ENCODE data around the gene SLC35E2B.
"Not testable (repeated sequence)": the region's sequence is repeated elsewhere in the genome, so short reads cannot be mapped to it uniquely, and the experiment has no call there.

DNA sequence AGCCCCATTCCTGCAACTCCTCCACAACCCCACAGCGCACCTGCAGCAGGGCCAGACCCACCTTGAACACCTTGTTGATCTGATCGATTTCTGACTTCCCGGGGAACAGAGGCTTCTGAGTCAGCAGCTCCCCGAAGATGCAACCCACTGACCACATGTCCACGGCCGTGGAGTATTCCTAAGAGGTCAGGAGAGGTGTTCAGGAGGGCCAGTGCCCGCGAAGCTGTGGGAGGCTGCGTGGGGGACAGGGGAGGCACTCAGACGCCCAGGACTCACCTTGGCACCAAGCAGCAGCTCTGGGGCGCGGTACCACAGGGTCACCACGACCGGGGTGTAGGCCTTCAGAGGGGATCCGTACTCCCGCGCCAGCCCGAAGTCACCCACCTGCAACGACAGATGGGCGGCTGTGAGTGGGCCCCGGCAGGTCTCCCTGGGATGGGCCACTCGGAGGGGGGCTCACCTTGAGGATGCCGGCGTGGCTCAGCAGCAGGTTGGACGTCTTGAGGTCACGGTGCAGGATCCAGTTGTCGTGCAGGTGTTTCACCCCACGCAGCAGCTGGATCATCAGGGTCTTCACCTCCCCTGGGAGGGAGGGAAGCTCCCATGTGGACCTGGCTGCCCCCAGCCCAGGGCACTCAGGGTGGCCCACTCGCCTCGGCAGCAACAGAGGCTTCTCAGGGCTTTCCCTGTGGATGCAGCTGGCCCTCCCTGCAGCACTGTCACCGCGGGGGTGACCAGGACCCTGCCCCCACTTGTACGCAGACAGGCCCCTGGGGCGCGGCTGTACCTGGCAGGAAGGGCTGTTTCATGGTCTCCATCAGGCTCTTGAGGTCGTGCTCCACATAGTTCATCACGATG lies 55.7 kb downstream of the SLC35E2B start:
- TF ChIP-seq, protein P1, sequence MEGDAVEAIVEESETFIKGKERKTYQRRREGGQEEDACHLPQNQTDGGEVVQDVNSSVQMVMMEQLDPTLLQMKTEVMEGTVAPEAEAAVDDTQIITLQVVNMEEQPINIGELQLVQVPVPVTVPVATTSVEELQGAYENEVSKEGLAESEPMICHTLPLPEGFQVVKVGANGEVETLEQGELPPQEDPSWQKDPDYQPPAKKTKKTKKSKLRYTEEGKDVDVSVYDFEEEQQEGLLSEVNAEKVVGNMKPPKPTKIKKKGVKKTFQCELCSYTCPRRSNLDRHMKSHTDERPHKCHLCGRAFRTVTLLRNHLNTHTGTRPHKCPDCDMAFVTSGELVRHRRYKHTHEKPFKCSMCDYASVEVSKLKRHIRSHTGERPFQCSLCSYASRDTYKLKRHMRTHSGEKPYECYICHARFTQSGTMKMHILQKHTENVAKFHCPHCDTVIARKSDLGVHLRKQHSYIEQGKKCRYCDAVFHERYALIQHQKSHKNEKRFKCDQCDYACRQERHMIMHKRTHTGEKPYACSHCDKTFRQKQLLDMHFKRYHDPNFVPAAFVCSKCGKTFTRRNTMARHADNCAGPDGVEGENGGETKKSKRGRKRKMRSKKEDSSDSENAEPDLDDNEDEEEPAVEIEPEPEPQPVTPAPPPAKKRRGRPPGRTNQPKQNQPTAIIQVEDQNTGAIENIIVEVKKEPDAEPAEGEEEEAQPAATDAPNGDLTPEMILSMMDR (IDR thresholded peaks at IDR 0.05; ENCODE audit: insufficient read depth, low read length) = not testable (repeated sequence)
- TF ChIP-seq SPI1 (IDR thresholded peaks at IDR 0.05; ENCODE audit: borderline replicate concordance, low read depth); POLR2AphosphoS5 (IDR thresholded peaks at IDR 0.05; ENCODE audit: low read depth): not testable (repeated sequence)

Measured in HL-60 (cell line).